Measurements from ENCODE around the gene ATXN2L. TPM values are rescaled to one million over a fixed set of nuclear protein-coding genes. Genes with fewer than 3 reads are reported as not detected.
A peak's percentile ranks its signal among the peaks of the same experiment; 100 is the strongest.
"Not testable (repeated sequence)": the region's sequence is repeated elsewhere in the genome, so short reads cannot be mapped to it uniquely, and the experiment has no call there.

The ATXN2L gene
- polyA plus RNA-seq, 10 donors = 59.2 to 99.8 (median 77.9) TPM

GRCh38 chr16:28869201-28869600 lies 46.4 kb downstream of the ATXN2L start:
- no peak for DNase-seq

GRCh38 chr16:28872952-28873351 lies 50.2 kb downstream of the ATXN2L start:
- no peak for DNase-seq

GRCh38 chr16:28873543-28874201 lies 50.9 kb downstream of the ATXN2L start:
- no peak for DNase-seq

- no peak for DNase-seq
These were observed 51.6 kb downstream of the ATXN2L start for GRCh38 chr16:28874406-28874805.

GRCh38 chr16:28875134-28876018 lies 52.6 kb downstream of the ATXN2L start:
- peak; percentile 62 to 76 (median 63) for DNase-seq

- DNase-seq = no peak
These were observed 53.3 kb downstream of the ATXN2L start for GRCh38 chr16:28876019-28876659.

GRCh38 chr16:28876973-28877654 lies 54.3 kb downstream of the ATXN2L start:
- DNase-seq = peak in 2 of 3 donors; percentile 43 to 46

GRCh38 chr16:28877655-28878000 lies 54.8 kb downstream of the ATXN2L start:
- no peak for DNase-seq

GRCh38 chr16:28878083-28878926 lies 55.5 kb downstream of the ATXN2L start, which contains the start of gene ATP2A1:
TSS of gene ATP2A1 (plus strand) at chr16:28878488. CDS start at chr16:28878672, 184 bp downstream.
- DNase-seq = peak in 1 of 3 donors; percentile 35

- DNase-seq = peak in 1 of 3 donors; percentile 27
These were observed 56.6 kb downstream of the ATXN2L start for GRCh38 chr16:28879261-28879840.

- peak; percentile 85 to 94 (median 89) for DNase-seq
These were observed 57.2 kb downstream of the ATXN2L start for GRCh38 chr16:28879841-28880588.

GRCh38 chr16:28880589-28880915 lies 57.8 kb downstream of the ATXN2L start:
- DNase-seq = no peak

- DNase-seq = no peak
These were observed 58.2 kb downstream of the ATXN2L start for GRCh38 chr16:28880955-28881354.

- DNase-seq = not testable (repeated sequence)
These were observed 58.8 kb downstream of the ATXN2L start for GRCh38 chr16:28881565-28881964.

GRCh38 chr16:28882551-28883160 lies 59.9 kb downstream of the ATXN2L start:
- DNase-seq = peak; percentile 54 to 70 (median 55)

- no peak for DNase-seq
These were observed 60.6 kb downstream of the ATXN2L start for GRCh38 chr16:28883221-28883996.

- no peak for DNase-seq
These were observed 61.2 kb downstream of the ATXN2L start for GRCh38 chr16:28884045-28884444.

Data from muscle of back (tissue), 11 donors.